SU-DHL-6 (cell line): ENCODE measurements around the gene GPRASP3.

ENCODE experiments used
- H2AFZ ChIP-seq: fragments of 200-600 bp; sonication (generic); 2 replicates; pipeline ENCODE4 v1.6.1; 2014; ENCODE audit warnings: low read depth, mild to moderate bottlenecking, moderate library complexity, mixed read lengths, antibody characterized with exemption, low read length; ENCODE audit not compliant: severe bottlenecking
- H3F3A ChIP-seq: fragments of 200-600 bp; shearing (Covaris generic); 2 replicates; pipeline ENCODE4 v1.6.0; 2016; ENCODE audit warnings: antibody characterized with exemption, mild to moderate bottlenecking; ENCODE audit not compliant: insufficient read depth
- H3K27ac ChIP-seq: fragments of 200-600 bp; sonication (generic); 2 replicates; pipeline ENCODE4 v1.5.1; 2016; ENCODE audit warnings: low read depth, mild to moderate bottlenecking, low read length, moderate library complexity, mixed read lengths
- H3K27me3 ChIP-seq: fragments of 200-600 bp; sonication (generic), shearing (Covaris generic); 2 replicates; pipeline ENCODE4 v1.6.0; 2014; ENCODE audit warnings: mild to moderate bottlenecking, low read length
- H3K36me3 ChIP-seq: fragments of 200-600 bp; sonication (generic); 2 replicates; pipeline ENCODE4 v1.6.1; 2014; ENCODE audit warnings: mild to moderate bottlenecking, low read length, mixed read lengths
- H3K4me2 ChIP-seq: fragments of 300-600, 200-600 bp; shearing (Covaris generic), sonication (generic); 2 replicates; pipeline ENCODE4 v1.6.0; 2014; ENCODE audit warnings: low read length, low read depth, mild to moderate bottlenecking; ENCODE audit not compliant: poor library complexity, severe bottlenecking
- H3K4me3 ChIP-seq: fragments of 200-600 bp; sonication (generic); 2 replicates; pipeline ENCODE4 v1.5.1; 2014; ENCODE audit warnings: antibody characterized with exemption, low read length, mild to moderate bottlenecking, mixed read lengths; ENCODE audit not compliant: insufficient read depth, poor library complexity, severe bottlenecking
- H3K79me2 ChIP-seq: fragments of 200-600 bp; sonication (generic); 2 replicates; pipeline ENCODE4 v1.6.1; 2014; ENCODE audit warnings: mild to moderate bottlenecking, low read length, moderate library complexity; ENCODE audit not compliant: insufficient read depth
- H3K9ac ChIP-seq: fragments of 200-600 bp; sonication (generic); 2 replicates; pipeline ENCODE4 v1.7.0; 2014; ENCODE audit warnings: mild to moderate bottlenecking, low read length
- H3K9me2 ChIP-seq: fragments of 200-600 bp; sonication (generic); replicated peaks from 2 replicates; pipeline ENCODE4 v1.6.1; 2014; ENCODE audit warnings: low read length; ENCODE audit not compliant: insufficient read depth
- H3K9me3 ChIP-seq: fragments of 200-600 bp; sonication (generic); 2 replicates; pipeline ENCODE4 v1.6.1; 2014; ENCODE audit warnings: low read length, mixed read lengths; ENCODE audit not compliant: insufficient read depth
- H4K20me1 ChIP-seq: fragments of 200-600 bp; sonication (generic); 2 replicates; pipeline ENCODE4 v1.6.1; 2014; ENCODE audit warnings: low read depth, mild to moderate bottlenecking, antibody characterized with exemption, low read length, moderate library complexity, mixed read lengths
- EZH2phosphoT487 ChIP-seq: fragments of 200-600 bp; sonication (generic), shearing (Covaris generic); conservative IDR thresholded peaks from 2 replicates; pipeline ENCODE4 v1.6.1; 2018; ENCODE audit warnings: mild to moderate bottlenecking, antibody characterized with exemption, low read length, moderate library complexity, mixed read lengths
- TF ChIP-seq, protein P1 (sequence below): fragments of 200-600 bp; sonication (generic); IDR thresholded peaks from one replicate; pipeline ENCODE4 v1.5.1; 2017; ENCODE audit warnings: antibody characterized with exemption, mild to moderate bottlenecking, low read length, moderate library complexity; ENCODE audit not compliant: insufficient read depth, poor library complexity, severe bottlenecking

Gene GPRASP3

DNA sequence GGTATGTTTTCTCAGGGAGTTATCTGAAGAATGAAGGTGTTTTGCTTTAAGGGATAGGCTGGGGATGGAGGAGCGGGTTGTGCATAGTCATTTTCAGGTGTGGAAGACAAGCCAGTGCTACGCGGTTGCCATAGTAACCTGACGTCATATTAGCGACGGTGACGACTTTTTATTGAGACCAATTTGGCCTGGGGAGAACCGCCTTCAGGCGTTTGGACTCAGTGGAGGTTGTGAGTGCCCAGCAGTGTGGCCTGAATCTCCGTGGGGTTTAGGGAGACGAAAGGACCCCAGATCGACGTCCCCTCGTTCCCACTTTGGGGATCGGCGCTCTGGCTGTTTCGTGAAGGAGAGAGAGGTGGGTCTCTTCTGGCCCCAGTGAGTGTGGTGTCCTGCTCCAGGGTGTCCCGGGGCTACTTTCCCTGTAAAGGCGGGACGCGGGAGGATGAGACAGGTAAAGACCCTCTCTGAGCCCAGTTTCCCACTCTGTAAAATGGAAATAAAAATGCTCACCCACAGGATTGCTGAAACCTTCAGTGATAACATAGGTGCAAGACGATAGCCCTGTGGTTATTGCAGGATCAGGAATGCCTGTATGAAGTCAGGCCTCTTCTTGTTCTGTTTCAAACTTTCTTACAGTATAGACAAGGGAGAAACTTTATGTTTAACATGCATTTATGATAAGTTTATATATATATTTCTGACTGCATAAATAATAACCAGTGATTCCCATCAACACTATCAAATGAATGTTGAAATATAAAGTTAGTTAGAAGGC lies 48.6 kb downstream of the GPRASP3 start:
- Histone ChIP-seq H4K20me1 (no peaks in the 10 kb centered on the region), H2AFZ (peak overlapping the region; percentile 74), H3K4me2 (peak overlapping the region; percentile 74), H3K36me3 (no peaks in the 10 kb centered on the region), H3K27me3 (no peaks in the 10 kb centered on the region), H3K9ac (peak overlapping the region; percentile 76), H3K9me2 (no peaks in the 10 kb centered on the region), H3K4me3 (peak overlapping the region; percentile 74), H3K9me3 (no peaks in the 10 kb centered on the region), H3K27ac (no peak overlapping the region), H3K79me2 (no peaks in the 10 kb centered on the region), H3F3A (no peaks in the 10 kb centered on the region)
- TF ChIP-seq EZH2phosphoT487 = no peak
- TF ChIP-seq, protein P1, sequence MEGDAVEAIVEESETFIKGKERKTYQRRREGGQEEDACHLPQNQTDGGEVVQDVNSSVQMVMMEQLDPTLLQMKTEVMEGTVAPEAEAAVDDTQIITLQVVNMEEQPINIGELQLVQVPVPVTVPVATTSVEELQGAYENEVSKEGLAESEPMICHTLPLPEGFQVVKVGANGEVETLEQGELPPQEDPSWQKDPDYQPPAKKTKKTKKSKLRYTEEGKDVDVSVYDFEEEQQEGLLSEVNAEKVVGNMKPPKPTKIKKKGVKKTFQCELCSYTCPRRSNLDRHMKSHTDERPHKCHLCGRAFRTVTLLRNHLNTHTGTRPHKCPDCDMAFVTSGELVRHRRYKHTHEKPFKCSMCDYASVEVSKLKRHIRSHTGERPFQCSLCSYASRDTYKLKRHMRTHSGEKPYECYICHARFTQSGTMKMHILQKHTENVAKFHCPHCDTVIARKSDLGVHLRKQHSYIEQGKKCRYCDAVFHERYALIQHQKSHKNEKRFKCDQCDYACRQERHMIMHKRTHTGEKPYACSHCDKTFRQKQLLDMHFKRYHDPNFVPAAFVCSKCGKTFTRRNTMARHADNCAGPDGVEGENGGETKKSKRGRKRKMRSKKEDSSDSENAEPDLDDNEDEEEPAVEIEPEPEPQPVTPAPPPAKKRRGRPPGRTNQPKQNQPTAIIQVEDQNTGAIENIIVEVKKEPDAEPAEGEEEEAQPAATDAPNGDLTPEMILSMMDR = no peak
